ENCODE data around the gene BCL2L1.

Gene BCL2L1

DNA sequence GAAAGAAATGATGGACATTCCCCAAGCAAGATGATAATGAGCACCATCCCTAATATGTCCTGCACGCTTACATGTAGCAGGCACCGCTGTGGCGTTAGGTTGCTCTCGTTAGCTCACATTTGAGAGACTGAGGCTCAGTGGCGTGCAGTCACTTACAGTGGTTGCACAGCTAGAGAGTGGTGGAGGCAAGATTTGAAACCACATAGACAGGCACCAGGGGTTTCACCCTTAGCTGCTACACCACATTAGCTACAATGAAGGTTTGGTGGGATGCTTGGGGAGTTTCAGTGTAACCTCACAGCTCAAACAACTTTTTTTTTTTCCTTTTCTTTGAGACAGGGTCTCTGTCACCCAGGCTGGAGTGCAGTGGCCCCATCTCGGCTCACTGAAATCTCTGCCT, 81.3 kb downstream of the BCL2L1 start:
- DNase-seq (ENCODE audit: low read depth in 2 of 2): no peak
- H3K4me3 ChIP-seq (replicated peaks in 1 of 2; ENCODE audit: low read depth in 2 of 2, low read length in 2 of 2): no peak overlapping the region
- TF ChIP-seq, protein P1, sequence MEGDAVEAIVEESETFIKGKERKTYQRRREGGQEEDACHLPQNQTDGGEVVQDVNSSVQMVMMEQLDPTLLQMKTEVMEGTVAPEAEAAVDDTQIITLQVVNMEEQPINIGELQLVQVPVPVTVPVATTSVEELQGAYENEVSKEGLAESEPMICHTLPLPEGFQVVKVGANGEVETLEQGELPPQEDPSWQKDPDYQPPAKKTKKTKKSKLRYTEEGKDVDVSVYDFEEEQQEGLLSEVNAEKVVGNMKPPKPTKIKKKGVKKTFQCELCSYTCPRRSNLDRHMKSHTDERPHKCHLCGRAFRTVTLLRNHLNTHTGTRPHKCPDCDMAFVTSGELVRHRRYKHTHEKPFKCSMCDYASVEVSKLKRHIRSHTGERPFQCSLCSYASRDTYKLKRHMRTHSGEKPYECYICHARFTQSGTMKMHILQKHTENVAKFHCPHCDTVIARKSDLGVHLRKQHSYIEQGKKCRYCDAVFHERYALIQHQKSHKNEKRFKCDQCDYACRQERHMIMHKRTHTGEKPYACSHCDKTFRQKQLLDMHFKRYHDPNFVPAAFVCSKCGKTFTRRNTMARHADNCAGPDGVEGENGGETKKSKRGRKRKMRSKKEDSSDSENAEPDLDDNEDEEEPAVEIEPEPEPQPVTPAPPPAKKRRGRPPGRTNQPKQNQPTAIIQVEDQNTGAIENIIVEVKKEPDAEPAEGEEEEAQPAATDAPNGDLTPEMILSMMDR (IDR thresholded peaks at IDR 0.05; ENCODE audit: low read depth, low read length): no peak

DNA sequence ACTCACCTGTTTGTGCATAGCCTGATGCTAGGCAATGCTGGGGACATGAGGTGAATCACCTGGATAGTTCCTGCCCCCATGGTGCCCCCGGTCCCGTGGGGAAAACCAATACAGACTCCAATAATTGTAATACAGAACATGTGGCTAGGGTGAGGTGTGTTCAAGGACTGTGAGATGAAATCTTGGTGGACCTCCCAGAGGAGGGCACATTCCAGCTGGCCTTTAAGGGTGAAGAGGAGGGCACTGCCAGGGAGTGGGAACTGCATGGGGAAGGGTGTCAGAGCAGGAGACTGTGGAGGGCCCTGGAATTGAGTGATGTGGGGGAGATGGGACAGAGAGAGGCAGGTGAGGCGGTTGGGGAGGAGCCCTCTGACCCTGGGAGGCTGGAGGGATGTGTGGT, 82.4 kb downstream of the BCL2L1 start:
- TF ChIP-seq, protein P1 (IDR thresholded peaks at IDR 0.05; ENCODE audit: low read depth, low read length): no peak
- H3K4me3 ChIP-seq (replicated peaks in 1 of 2; ENCODE audit: low read depth in 2 of 2, low read length in 2 of 2): no peak overlapping the region
- no peak for DNase-seq (ENCODE audit: low read depth in 2 of 2)

DNA sequence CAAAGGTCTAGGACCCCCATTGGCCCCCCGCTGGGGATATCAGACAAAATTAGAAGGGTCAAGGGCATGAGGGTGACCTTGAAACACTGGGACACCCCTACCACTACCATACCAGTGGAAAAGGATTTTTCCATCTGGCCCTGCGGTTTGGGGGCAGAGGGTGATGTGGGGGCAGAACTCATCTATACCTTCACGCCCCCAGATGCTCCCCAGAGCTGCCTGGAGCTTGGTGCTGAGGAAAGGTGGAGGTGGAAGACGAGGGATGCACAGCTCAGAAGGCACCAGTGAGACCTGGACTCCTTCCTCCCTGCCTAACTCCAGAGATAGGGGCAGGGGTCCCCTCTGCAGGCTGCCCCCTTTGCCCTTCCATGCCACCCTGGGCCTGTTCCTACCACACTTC, 83.9 kb downstream of the BCL2L1 start:
- no peak overlapping the region for H3K4me3 ChIP-seq (replicated peaks in 1 of 2; ENCODE audit: low read depth in 2 of 2, low read length in 2 of 2)
- DNase-seq (ENCODE audit: low read depth in 2 of 2): no peak
- TF ChIP-seq, protein P1 (IDR thresholded peaks at IDR 0.05; ENCODE audit: low read depth, low read length): no peak

DNA sequence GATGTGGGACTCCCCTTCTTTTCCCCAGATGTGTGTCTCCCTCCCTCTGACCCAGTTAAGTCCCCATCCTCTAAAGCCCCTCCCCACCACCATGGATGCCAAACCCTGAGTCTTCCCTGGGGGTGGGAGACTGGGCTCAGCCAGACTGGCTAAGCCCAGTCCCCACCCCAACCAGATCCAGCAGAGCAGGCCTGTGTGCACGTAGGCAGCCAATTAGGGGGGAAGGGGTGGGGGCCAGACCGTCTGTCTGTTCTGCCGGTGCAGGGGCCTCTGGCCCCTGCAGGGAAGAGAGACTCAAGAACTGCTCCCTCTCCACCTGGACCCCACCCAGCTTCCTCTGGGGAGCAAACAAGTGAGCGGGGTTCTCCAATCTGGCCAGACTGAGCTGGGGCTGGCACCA, 84.4 kb downstream of the BCL2L1 start:
- no peak overlapping the region for H3K4me3 ChIP-seq (replicated peaks in 1 of 2; ENCODE audit: low read depth in 2 of 2, low read length in 2 of 2)
- TF ChIP-seq, protein P1 (IDR thresholded peaks at IDR 0.05; ENCODE audit: low read depth, low read length): no peak
- DNase-seq (ENCODE audit: low read depth in 2 of 2): no peak

DNA sequence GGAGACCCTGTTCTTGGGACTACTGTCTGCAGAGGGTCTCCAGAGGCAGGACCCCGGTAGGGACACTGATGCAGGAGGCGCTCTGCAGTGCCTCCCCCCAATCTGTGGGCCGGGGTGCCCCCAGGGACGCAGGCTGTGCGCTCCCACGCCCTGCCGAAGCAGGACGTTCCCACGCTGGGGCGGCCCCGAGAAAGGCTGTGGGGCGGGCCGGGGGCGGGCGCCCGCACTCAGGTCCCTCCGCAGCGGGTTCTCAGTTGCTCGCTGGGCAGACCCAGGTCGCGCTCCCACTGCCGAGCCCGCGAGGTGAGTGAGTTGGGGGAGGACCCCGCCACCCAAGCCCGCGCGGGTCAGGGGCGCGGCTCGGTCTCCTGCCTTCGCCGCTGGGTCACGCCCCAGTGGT, 85.0 kb downstream of the BCL2L1 start, which contains the start of gene COX4I2:
COX4I2 (plus strand) TSS at position 253 of the 400 bp plus-strand sequence. CDS start 1,106 bp downstream, outside the sequence.
- no peak within 1 kb of the TSS for H3K4me3 ChIP-seq (replicated peaks in 1 of 2; ENCODE audit: low read depth in 2 of 2, low read length in 2 of 2)
- TF ChIP-seq, protein P1 (IDR thresholded peaks at IDR 0.05; ENCODE audit: low read depth, low read length): no peak
- no peak for DNase-seq (ENCODE audit: low read depth in 2 of 2)

DNA sequence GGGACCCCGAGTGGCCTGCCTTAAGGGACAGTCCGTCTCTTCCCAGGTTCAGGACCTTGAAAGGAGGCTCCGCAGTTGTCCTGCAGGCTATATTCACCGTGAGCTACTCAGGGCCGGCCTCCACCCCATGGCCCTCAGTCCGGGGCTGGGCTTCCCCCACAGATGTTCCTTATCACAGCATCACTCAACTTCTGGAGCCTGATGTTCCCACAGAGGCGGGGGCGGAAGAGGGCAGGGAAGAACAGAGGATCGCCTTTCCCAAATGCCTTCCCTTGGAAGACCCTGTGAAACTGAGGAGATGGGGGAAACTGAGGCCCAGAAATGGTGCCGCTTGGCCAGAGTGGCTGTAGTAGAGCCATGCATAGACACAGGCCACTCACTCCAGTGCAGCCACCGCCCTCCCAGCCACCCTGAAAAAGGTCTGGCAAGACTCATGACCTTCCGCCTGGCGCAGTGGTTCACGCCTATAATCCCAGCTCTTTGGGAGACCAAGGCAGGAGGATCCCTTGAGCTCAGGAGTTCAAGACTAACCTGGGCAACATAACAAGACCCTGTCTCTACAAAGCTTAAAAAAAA, 89.2 kb downstream of the BCL2L1 start:
- TF ChIP-seq, protein P1 (IDR thresholded peaks at IDR 0.05; ENCODE audit: low read depth, low read length): no peak

More for the DNA sequence above, 89.2 kb downstream of the BCL2L1 start:
- DNase-seq (ENCODE audit: low read depth in 2 of 2): peak in 1 of 2 donors; percentile 39
- no peak overlapping the region for H3K4me3 ChIP-seq (replicated peaks in 1 of 2; ENCODE audit: low read depth in 2 of 2, low read length in 2 of 2)

Measured in cardiac fibroblast (primary cell).